NK-92 treated with Interleukin-12 subunit alpha and Interleukin-12 subunit beta, amount 100 ng/mL, for 24 hours (cell line): ENCODE measurements around the gene AEN.

ENCODE experiments used
- DNase-seq: peaks from one replicate; lab custom pipeline; 2025; lab: John Stamatoyannopoulos, UW

Gene AEN

GRCh38 chr15:88664151-88664778, 43.1 kb downstream of the AEN start:
- no peak for DNase-seq

DNA sequence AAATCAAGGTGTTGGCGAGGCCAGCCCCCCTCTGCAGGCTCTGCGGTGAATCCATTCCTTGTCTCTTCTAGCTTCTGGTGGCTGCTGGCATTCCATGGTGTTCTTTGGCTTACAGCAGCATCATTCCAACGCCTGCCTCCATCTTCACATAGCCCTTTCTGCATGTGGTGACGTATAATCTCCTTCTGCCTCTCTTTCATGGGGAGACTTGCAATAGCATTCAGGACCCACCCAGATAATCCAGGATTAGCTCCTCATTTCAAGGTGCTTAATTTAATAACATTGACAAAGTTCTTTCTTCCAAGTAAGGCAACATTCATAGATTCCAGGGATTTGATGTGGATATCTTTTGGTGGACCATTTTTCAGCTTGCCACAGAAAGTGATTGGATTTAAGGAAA, 53.5 kb downstream of the AEN start:
- no peak for DNase-seq

DNA sequence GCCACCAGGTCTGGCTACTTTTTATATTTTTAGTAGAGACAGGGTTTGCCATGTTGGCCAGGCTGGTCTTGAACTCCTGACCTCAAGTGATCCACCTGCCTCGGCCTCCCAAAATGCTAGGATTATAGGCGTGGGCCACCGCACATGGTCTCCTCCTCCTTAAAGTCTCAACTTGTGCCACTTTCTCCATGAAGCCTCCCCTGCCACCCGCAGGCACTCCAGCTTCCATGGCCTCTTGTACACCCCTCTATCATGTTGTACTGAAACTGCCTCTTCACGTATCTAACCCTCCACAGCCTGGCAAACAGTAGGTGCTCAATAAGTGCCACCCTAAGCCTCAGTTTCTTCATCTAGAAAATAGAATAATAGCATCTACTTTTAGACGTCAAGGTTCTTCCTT, 57.6 kb downstream of the AEN start:
- DNase-seq = no peak

- no peak for DNase-seq
Observed at GRCh38 chr15:88680241-88681001, 59.3 kb downstream of the AEN start.

DNA sequence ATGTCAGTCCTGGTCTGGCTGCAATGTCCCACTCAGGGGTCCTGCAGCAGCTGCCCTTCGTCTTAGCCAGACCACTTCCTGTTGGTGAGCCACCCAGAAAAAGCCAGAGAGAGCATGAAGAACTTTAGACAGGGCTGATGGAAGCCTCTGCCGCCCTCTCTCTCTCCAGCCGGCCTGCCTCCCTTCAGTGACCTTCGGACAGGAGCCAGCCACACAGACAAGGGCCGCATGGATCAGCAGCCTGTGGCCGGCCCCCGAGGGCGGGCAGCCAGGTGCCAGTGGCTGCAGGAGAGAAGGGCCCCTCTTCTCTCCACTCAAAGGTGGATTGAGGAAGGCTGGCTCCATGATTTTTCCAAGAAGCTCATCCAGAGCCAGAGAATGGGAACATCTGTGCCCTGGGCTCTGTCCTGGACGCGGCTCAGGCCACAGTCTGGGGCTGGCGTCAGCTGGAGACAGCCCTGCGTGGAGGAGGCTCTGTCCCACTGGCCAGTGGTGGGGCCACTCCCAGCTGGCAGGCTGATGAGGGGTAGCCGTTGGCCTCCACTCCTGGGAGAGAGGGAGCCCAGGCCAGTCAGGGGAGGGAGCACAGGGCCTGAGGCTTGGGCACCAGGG, 60.6 kb downstream of the AEN start:
- DNase-seq = no peak
